Nephron (organoid): ENCODE measurements around the gene ARHGAP30.

ENCODE experiments used
- H3K27ac Mint-ChIP-seq, 3 experiments: 2 replicates each; pipeline ENCODE4 v1.8.0; 2020; ENCODE audit warnings: mixed read lengths in 3 of 3, mild to moderate bottlenecking in 2 of 3, moderate library complexity in 1 of 3
- H3K27me3 Mint-ChIP-seq: 2 replicates; pipeline ENCODE4 v1.8.0; 2021; ENCODE audit warnings: low read depth, mild to moderate bottlenecking, moderate library complexity, mixed read lengths
- H3K36me3 Mint-ChIP-seq: 2 replicates; pipeline ENCODE4 v1.8.0; 2020; ENCODE audit warnings: low read depth, mixed read lengths
- H3K4me1 Mint-ChIP-seq: 2 replicates; pipeline ENCODE4 v1.8.0; 2020; ENCODE audit warnings: mixed read lengths
- H3K4me3 Mint-ChIP-seq, 3 experiments: 2 replicates each; pipeline ENCODE4 v1.8.0; 2020; ENCODE audit warnings: mild to moderate bottlenecking in 3 of 3, mixed read lengths in 3 of 3, moderate library complexity in 2 of 3
- H3K9me3 Mint-ChIP-seq: 2 replicates; pipeline ENCODE4 v1.8.0; 2020; ENCODE audit warnings: mixed read lengths
- CTCF ChIP-seq, 3 experiments: fragments of 200-600 bp; sonication (generic); IDR thresholded peaks; one replicate each; pipeline ENCODE4 v1.5.0; 2021; ENCODE audit warnings: antibody characterized with exemption in 3 of 3; ENCODE audit not compliant: unreplicated experiment in 3 of 3

ARHGAP30 gene

GRCh38 chr1:161061419-161061818 is 8.3 kb downstream of the ARHGAP30 start:
- no peak for TF ChIP-seq CTCF (IDR thresholded peaks at IDR 0.05; ENCODE audit: unreplicated experiment in 3 of 3)
- H3K27me3 Mint-ChIP-seq: peaks cover 40% of the 10 kb centered on the region
- H3K4me1 Mint-ChIP-seq: no peaks in the 10 kb centered on the region
- no peak overlapping the region for H3K4me3 Mint-ChIP-seq
- H3K36me3 Mint-ChIP-seq: no peaks in the 10 kb centered on the region
- H3K9me3 Mint-ChIP-seq: no peaks in the 10 kb centered on the region
- no peak overlapping the region for H3K27ac Mint-ChIP-seq

GRCh38 chr1:161059293-161059692 is 10.4 kb downstream of the ARHGAP30 start:
- Mint-ChIP-seq H3K4me1 (no peaks in the 10 kb centered on the region), H3K9me3 (no peaks in the 10 kb centered on the region), H3K4me3 (no peak overlapping the region), H3K36me3 (no peaks in the 10 kb centered on the region), H3K27me3 (peaks cover 36% of the 10 kb centered on the region), H3K27ac (no peak overlapping the region)
- TF ChIP-seq CTCF (IDR thresholded peaks at IDR 0.05; ENCODE audit: unreplicated experiment in 3 of 3): no peak

GRCh38 chr1:161054805-161055204 is 14.9 kb downstream of the ARHGAP30 start:
- no peak for TF ChIP-seq CTCF (IDR thresholded peaks at IDR 0.05; ENCODE audit: unreplicated experiment in 3 of 3)
- Mint-ChIP-seq H3K27ac (no peak overlapping the region), H3K36me3 (no peaks in the 10 kb centered on the region), H3K4me1 (no peaks in the 10 kb centered on the region), H3K27me3 (peaks cover 16% of the 10 kb centered on the region), H3K9me3 (no peaks in the 10 kb centered on the region), H3K4me3 (no peak overlapping the region)

- peaks cover 16% of the 10 kb centered on the region for H3K27me3 Mint-ChIP-seq
- no peaks in the 10 kb centered on the region for H3K4me1 Mint-ChIP-seq
- H3K4me3 Mint-ChIP-seq: no peak overlapping the region
- no peak overlapping the region for H3K27ac Mint-ChIP-seq
- no peaks in the 10 kb centered on the region for H3K9me3 Mint-ChIP-seq
- H3K36me3 Mint-ChIP-seq: no peaks in the 10 kb centered on the region
- TF ChIP-seq CTCF (IDR thresholded peaks at IDR 0.05; ENCODE audit: unreplicated experiment in 3 of 3): no peak
Observed at GRCh38 chr1:161054232-161054631, 15.5 kb downstream of the ARHGAP30 start.

- Mint-ChIP-seq H3K27ac (no peak overlapping the region), H3K4me3 (no peak overlapping the region), H3K36me3 (peaks cover 9% of the 10 kb centered on the region), H3K27me3 (peaks cover 23% of the 10 kb centered on the region), H3K9me3 (peaks cover 11% of the 10 kb centered on the region), H3K4me1 (no peaks in the 10 kb centered on the region)
- TF ChIP-seq CTCF (IDR thresholded peaks at IDR 0.05; ENCODE audit: unreplicated experiment in 3 of 3): no peak
Observed at GRCh38 chr1:161052899-161053298, 16.8 kb downstream of the ARHGAP30 start.

- Mint-ChIP-seq H3K27me3 (peaks cover 23% of the 10 kb centered on the region), H3K36me3 (peaks cover 14% of the 10 kb centered on the region), H3K27ac (no peak overlapping the region), H3K4me3 (no peak overlapping the region), H3K4me1 (no peaks in the 10 kb centered on the region), H3K9me3 (peaks cover 23% of the 10 kb centered on the region)
- no peak for TF ChIP-seq CTCF (IDR thresholded peaks at IDR 0.05; ENCODE audit: unreplicated experiment in 3 of 3)
Observed at GRCh38 chr1:161051219-161051618, 18.5 kb downstream of the ARHGAP30 start.
